GM19463 (cell line): ENCODE data around the gene MYH11.
"Not testable (repeated sequence)": the region's sequence is repeated elsewhere in the genome, so short reads cannot be mapped to it uniquely, and the experiment has no call there.

Source experiments
- ATAC-seq: cut with Tn5 transposase; IDR thresholded peaks from one replicate; pipeline ENCODE4 v1.9.1; 2021; ENCODE audit warnings: mild to moderate bottlenecking, moderate library complexity; ENCODE audit not compliant: unreplicated experiment

Gene MYH11

DNA sequence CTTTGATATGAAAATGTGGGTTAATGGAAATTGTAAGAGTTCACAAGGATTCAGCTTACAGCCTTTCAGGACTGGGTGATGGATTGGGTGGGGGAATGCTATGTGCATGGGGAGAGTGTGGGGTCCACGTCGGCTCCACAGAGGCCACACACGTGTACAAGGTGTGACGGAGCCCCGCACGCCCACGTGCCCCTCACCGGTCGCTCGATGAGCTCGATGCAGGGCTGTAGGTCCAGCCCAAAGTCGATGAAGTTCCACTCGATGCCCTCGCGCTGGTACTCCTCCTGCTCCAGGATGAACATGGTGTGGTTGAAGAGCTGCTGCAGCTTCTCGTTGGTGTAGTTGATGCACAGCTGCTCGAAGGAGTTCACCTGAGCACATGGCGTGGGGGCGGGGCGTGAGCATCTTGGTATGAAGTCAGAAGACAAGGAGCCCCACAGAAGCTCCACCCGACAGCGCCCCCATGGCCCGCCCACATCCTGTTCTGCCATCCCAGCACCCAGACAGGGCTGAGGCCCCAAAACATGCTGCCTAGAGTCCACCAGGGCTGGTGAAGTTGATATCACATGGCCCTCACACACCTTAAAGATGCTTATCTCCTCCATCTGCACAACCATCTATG is 99.1 kb downstream of the MYH11 start:
- ATAC-seq = no peak

- no peak for ATAC-seq
These were observed 99.8 kb downstream of the MYH11 start for GRCh38 chr16:15757077-15757386.

GRCh38 chr16:15754821-15755534 is 101.8 kb downstream of the MYH11 start:
- no peak for ATAC-seq

DNA sequence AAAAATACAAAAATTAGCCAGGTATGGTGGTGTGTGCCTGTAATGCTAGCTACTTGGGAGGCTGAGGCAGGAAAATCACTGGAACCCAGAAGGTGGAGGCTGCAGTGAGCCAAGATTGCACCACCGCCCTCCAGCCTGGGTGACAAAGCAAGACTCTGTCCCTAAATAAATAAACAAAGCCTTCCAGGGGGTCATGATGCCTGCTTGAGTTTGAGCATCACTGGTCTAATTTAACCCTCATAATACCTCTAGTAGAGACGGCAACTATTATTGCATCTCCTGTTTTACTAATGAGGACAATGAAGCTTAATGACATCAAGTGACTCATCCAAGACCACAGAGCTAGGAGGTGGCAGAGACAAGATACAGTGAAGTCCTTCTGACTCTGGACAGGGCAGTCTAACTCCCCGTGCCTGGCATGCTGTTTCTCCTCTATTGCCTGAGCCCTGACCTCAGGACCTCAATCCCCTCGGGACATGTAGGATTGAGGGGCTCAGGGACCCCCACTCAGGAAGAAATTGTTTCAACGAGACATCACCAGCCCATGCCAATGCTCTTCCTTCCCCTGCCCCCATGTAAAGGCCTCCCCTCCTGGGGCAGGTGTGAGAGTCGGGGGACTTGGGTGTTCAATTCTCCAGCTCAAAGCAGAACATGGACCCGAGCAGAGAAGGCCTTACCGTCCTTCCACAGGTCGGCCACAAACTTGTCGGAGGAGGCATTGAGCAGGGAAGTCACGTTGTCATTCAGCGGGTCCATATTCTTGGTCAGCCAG is 103.9 kb downstream of the MYH11 start:
- ATAC-seq = no peak

DNA sequence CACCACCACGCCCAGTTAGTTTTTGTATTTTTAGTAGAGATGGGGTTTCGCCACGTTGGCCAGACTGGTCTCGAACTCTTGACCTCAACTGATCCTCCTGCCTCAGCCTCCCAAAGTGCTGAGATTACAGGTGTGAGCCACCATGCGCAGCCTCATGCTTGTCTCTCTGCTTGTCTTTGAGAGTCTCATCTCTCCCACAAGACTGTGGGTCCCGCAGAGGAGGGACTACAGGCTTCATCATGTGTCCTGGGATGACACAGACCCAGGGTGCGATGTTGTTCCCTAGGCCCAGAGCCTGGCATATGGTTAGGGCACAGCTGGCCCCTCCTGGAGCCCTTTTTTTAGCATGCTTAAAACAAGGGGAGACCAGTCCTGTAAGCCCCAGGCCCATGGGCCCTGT is 104.9 kb downstream of the MYH11 start:
- ATAC-seq = no peak

DNA sequence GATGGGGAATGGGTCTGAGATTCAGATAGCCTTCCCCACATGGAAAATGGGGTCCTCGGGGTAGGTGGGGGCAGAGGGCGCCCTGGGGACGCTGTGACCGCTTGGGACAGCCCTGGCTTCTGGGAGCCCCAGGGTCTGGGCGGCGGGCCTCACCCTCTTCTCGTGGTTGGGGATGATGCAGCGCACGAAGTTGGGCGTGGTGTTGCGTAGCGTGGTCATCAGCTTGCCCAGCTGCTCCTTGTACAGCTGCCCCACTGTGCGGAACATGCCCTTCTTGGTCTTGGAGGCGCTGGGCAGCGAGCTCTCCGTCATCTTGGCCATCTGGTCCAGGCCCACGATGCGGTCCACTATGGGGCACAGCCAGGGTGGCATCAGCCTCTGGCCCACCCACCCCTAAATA is 106.8 kb downstream of the MYH11 start:
- no peak for ATAC-seq

- no peak for ATAC-seq
These were observed 107.5 kb downstream of the MYH11 start for GRCh38 chr16:15749371-15749770.

GRCh38 chr16:15748654-15749053 is 108.2 kb downstream of the MYH11 start:
- ATAC-seq = no peak

GRCh38 chr16:15747937-15748336 is 108.9 kb downstream of the MYH11 start:
- ATAC-seq = no peak

- ATAC-seq = no peak
These were observed 110.5 kb downstream of the MYH11 start for GRCh38 chr16:15746332-15746731.

DNA sequence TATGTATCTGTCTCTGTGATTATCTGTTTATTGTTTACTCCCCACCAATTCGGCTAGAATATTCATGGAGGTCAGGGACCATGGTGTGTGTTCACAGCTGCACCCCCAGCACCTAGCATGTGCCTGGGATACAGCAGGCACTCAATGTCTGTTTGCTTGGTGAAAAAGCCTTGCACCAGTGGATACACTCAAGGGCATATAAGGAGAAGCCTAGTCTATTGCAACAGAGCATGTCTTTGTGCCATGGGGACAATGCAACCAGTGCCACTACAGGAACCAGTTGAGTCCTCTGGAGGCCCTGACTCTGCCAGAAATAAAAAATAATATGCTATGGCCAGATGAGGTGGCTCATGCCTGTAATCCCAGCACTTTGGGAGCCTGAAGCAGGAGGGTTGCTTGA is 113.2 kb downstream of the MYH11 start:
- no peak for ATAC-seq

DNA sequence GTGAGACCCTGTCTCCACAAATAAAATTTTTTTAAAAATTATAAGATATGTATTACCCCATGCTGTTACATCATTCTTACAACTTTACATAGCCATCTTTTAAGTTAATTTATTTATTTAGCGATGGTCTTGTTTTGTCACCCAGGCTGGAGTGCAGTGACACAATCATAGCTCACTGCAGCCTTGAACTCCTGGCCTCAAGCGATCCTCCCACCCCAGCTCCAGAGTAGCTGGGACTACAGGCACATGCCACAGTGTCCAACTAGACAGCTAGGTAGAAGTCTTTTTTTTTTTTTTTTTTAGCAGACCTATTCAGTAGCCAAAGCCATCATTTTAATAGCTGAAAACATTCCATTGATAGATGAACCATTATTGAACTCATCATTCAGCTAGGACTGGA is 114.1 kb downstream of the MYH11 start:
- ATAC-seq = no peak

DNA sequence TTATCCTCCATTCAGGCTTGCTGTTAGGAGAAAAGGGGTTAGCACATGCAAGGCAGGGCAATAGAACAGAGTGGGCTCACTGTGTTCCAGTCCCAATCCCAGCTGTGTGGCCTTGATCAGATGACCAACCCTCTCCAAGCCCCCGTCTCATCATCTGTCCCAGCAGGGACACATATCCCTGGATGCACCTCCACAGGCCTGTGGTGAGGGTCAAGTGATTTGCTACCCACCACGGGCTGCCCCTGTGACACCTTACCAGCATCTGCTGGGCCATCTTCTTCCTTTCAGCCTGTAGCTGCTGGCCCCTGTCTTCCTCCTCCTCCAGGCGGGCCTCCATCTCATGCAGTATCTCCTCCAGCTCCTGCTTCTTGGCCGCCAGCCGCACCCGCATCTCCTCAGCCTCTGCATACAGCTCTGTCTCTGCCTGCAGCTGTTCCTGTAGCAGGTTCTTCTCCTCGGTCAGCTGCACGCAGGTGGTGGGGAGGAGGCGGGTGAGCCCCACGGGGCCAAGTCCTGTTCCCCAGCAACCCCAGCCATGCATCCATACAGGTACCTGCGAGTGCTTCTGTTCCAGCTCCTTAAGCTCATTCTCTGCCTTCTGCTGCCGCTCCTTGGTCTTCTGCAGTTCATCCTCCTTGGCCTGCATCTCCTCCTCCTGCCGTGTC is 115.5 kb downstream of the MYH11 start:
- no peak for ATAC-seq

- ATAC-seq = no peak
These were observed 116.9 kb downstream of the MYH11 start for GRCh38 chr16:15739950-15740349.

GRCh38 chr16:15739464-15739863 is 117.4 kb downstream of the MYH11 start:
- no peak for ATAC-seq

DNA sequence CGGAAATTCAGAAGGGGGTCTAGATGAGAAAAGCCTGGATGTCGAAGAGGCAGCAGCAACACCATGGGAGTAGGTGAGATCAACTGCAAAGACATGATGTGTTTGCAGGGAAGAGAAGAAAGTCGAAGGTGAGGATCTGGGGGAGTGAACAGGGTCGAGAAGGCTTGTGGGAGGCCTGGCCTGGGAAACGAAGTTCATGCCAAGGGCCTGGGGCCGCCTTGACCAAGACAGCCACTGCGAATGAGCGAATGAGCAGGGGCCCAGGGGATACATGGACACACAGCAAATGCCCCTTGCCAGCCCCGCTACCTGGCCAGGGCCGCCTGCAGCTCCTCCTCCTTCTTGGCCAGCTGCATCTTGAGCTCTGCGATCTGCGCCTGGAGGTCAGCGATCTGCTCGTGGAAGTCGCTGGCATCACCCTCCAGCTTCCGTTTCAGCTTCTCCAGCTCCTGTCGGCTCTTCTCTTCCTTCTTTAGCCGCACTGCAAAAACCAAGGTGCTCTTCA is 119.6 kb downstream of the MYH11 start:
- ATAC-seq = no peak

DNA sequence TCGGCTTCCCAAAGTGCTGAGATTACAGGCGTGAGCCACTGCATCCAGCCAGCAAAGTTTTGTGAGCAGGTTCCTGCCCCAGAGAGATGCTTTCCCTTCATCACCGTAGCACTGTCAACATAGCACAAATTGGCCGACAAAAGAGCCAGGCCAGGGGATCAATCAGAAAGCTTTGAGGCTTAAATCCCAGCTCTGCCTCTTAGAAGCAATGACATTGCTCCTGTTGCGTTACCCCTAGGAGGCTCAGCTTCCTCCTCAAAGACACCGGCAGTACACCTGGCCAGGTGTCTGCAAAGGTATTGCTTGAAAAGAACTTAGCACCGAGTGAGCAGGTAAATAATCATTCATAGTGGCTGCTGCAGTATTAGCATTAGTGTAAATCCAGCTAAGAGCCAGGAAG is 120.3 kb downstream of the MYH11 start:
- no peak for ATAC-seq

GRCh38 chr16:15735610-15736009 is 121.2 kb downstream of the MYH11 start:
- ATAC-seq = no peak

DNA sequence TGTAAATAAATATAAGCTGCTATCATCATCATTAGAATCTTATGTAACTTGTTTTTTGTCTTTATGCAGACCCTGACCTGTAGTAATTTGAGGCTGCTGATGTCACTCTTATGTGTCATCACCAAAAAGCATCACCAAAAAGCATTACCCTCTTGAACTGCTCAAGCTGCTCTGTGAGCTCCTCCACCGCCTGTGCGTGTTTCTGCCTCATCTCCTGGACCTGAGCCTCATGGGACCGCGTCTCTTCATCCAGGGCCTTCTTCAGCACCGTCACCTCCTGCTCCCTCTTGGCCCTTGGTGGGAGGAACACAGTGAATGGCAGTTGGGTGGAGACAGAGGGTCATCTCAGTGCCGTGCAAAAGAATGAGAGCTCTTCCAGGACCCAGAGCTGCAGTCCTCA is 124.4 kb downstream of the MYH11 start:
- ATAC-seq = no peak

DNA sequence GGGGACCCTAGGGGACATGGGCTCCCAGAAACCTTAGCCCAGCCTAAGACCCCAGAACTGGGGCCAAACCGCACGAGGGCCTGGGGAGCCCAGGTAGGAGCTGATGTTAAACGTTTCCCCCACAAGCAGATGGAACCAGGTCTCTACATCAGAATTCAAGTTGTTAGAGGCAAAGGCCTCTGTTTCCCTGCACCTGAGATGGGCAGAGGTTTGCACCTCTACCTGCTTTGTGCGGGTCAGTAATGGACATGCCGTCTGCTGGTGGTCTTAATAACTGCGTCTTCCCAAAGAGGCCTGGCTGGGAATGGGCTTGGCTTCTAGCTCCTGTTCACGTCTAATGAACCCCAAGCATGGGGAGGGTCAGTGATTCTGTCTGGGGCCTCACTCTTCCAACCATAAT is 127.7 kb downstream of the MYH11 start:
- ATAC-seq = no peak

DNA sequence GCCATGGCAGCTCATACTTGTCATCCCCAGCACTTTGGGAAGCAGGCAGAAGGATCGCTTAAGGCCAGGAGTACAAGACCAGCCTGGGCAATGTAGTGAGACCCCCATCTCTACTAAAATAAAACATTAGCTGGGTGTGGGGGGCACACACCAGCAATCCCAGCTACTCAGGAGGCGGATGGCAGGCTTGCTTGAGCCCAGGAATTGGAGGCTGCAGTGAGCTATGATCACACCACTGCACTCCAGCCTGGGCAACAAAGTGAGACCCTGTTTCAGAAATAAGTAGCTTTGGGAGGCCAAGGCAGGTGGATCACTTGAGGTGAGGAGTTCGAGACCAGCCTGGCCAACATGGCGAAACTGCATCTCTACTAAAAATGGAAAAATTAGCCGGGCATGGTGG is 129.1 kb downstream of the MYH11 start:
- ATAC-seq = not testable (repeated sequence)

GRCh38 chr16:15726715-15727114 is 130.1 kb downstream of the MYH11 start:
- ATAC-seq = no peak
